ENCODE data around the gene MANEAL.

- no peak for TF ChIP-seq POLR2A (IDR thresholded peaks at IDR 0.05)
- TF ChIP-seq POLR2AphosphoS5 (IDR thresholded peaks at IDR 0.05), result no peak
These were observed 38.4 kb upstream of the MANEAL start for GRCh38 chr1:37755290-37755689.

All from sigmoid colon (tissue), 4 donors.